ENCODE data around the gene SUPT6H.

SUPT6H gene

GRCh38 chr17:28711723-28712031 lies 49.7 kb downstream of the SUPT6H start, which contains the start of gene PROCA1:
Gene PROCA1 (minus strand): TSS chr17:28711888. CDS start chr17:28711660, 228 bp downstream.
- Histone ChIP-seq H3K9ac (ENCODE audit: low read length in 2 of 2) (peak within 1 kb of the TSS; percentile 73 to 82), H3K4me1 (ENCODE audit: control insufficient read depth, insufficient read depth, low read length) (peaks cover 23% of the 10 kb centered on the region), H3K9me3 (ENCODE audit: control insufficient read depth in 2 of 2, low read length in 2 of 2) (no peaks in the 10 kb centered on the region), H3K27me3 (ENCODE audit: control insufficient read depth in 1 of 2, insufficient read depth in 2 of 2, low read length in 2 of 2) (no peaks in the 10 kb centered on the region), H3K27ac (ENCODE audit: low read length) (peak within 1 kb of the TSS; percentile 79), H3K4me3 (ENCODE audit: low read length in 2 of 2) (peak within 1 kb of the TSS; percentile 77 to 79), H3K36me3 (ENCODE audit: control insufficient read depth in 2 of 2, insufficient read depth in 2 of 2, low read length in 2 of 2) (peaks cover 17 to 22% of the 10 kb centered on the region in 2 donors)

- peaks cover 28% of the 10 kb centered on the region for H3K4me1 ChIP-seq (ENCODE audit: control insufficient read depth, insufficient read depth, low read length)
- peaks cover 17 to 22% of the 10 kb centered on the region in 2 donors for H3K36me3 ChIP-seq (ENCODE audit: control insufficient read depth in 2 of 2, insufficient read depth in 2 of 2, low read length in 2 of 2)
- no peaks in the 10 kb centered on the region for H3K27me3 ChIP-seq (ENCODE audit: control insufficient read depth in 1 of 2, insufficient read depth in 2 of 2, low read length in 2 of 2)
- H3K9ac ChIP-seq (ENCODE audit: low read length in 2 of 2): peak overlapping the region in 1 of 2 donors; percentile 73
- peak overlapping the region; percentile 54 to 77 for H3K4me3 ChIP-seq (ENCODE audit: low read length in 2 of 2)
- H3K27ac ChIP-seq (ENCODE audit: low read length): peak overlapping the region; percentile 79
- no peaks in the 10 kb centered on the region for H3K9me3 ChIP-seq (ENCODE audit: control insufficient read depth in 2 of 2, low read length in 2 of 2)
These were observed 50.2 kb downstream of the SUPT6H start for GRCh38 chr17:28712032-28712704.

GRCh38 chr17:28712705-28713415 lies 50.9 kb downstream of the SUPT6H start:
- Histone ChIP-seq H3K9ac (ENCODE audit: low read length in 2 of 2) (no peak overlapping the region), H3K9me3 (ENCODE audit: control insufficient read depth in 2 of 2, low read length in 2 of 2) (no peaks in the 10 kb centered on the region), H3K4me1 (ENCODE audit: control insufficient read depth, insufficient read depth, low read length) (peaks cover 31% of the 10 kb centered on the region), H3K27ac (ENCODE audit: low read length) (no peak overlapping the region), H3K36me3 (ENCODE audit: control insufficient read depth in 2 of 2, insufficient read depth in 2 of 2, low read length in 2 of 2) (peaks cover 17 to 22% of the 10 kb centered on the region in 2 donors), H3K4me3 (ENCODE audit: low read length in 2 of 2) (no peak overlapping the region), H3K27me3 (ENCODE audit: control insufficient read depth in 1 of 2, insufficient read depth in 2 of 2, low read length in 2 of 2) (no peaks in the 10 kb centered on the region)

DNA sequence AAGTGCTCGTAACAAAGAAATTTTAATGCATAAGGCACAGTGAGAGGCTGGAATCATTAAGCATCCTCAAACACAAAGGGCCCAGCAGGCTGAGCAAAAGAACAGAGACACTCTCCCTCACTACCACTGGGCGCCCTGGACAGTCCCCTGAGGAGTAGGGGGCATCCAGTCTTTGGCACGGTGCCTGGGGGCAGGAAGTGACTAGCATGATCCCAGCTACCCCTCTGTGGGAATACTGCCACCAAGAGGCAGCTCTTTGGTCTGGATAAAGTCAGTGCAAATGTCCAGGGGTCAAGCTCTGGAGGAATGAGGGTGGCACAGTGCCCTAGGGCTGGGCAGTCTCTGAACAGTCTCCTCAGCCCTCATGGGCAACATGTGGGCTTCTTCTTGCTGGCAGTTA lies 52.3 kb downstream of the SUPT6H start:
- no peak overlapping the region for H3K4me3 ChIP-seq (ENCODE audit: low read length in 2 of 2)
- H3K36me3 ChIP-seq (ENCODE audit: control insufficient read depth in 2 of 2, insufficient read depth in 2 of 2, low read length in 2 of 2): peaks cover 17 to 22% of the 10 kb centered on the region in 2 donors
- peaks cover 45% of the 10 kb centered on the region for H3K4me1 ChIP-seq (ENCODE audit: control insufficient read depth, insufficient read depth, low read length)
- H3K27me3 ChIP-seq (ENCODE audit: control insufficient read depth in 1 of 2, insufficient read depth in 2 of 2, low read length in 2 of 2): no peaks in the 10 kb centered on the region
- H3K9ac ChIP-seq (ENCODE audit: low read length in 2 of 2): no peak overlapping the region
- H3K9me3 ChIP-seq (ENCODE audit: control insufficient read depth in 2 of 2, low read length in 2 of 2): no peaks in the 10 kb centered on the region
- H3K27ac ChIP-seq (ENCODE audit: low read length): no peak overlapping the region

DNA sequence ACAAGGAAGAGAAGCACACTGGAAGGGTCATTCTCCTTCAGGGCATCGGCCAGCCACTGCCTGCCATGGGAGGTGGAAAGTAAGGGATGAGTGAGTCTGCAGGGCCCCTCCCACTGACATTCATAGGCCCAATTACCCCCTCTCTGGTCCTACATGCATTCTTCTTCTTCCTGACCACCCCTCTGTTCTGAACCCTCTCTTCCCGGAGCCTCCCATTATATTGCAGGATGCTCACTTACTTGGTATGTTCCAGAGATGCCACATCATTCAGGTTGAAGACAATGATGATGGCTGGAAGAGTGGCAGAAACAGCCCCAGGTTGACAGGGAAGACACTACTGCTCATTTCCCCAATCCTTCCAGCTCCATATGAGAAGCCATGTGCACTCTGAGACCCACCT lies 53.2 kb downstream of the SUPT6H start:
- Histone ChIP-seq H3K27ac (ENCODE audit: low read length) (no peak overlapping the region), H3K9ac (ENCODE audit: low read length in 2 of 2) (no peak overlapping the region), H3K9me3 (ENCODE audit: control insufficient read depth in 2 of 2, low read length in 2 of 2) (no peaks in the 10 kb centered on the region), H3K4me1 (ENCODE audit: control insufficient read depth, insufficient read depth, low read length) (peaks cover 43% of the 10 kb centered on the region), H3K4me3 (ENCODE audit: low read length in 2 of 2) (no peak overlapping the region), H3K27me3 (ENCODE audit: control insufficient read depth in 1 of 2, insufficient read depth in 2 of 2, low read length in 2 of 2) (no peaks in the 10 kb centered on the region), H3K36me3 (ENCODE audit: control insufficient read depth in 2 of 2, insufficient read depth in 2 of 2, low read length in 2 of 2) (peaks cover 17 to 22% of the 10 kb centered on the region in 2 donors)

- Histone ChIP-seq H3K4me1 (ENCODE audit: control insufficient read depth, insufficient read depth, low read length) (peaks cover 49% of the 10 kb centered on the region), H3K9me3 (ENCODE audit: control insufficient read depth in 2 of 2, low read length in 2 of 2) (no peaks in the 10 kb centered on the region), H3K9ac (ENCODE audit: low read length in 2 of 2) (peak overlapping the region; percentile 85 to 89), H3K4me3 (ENCODE audit: low read length in 2 of 2) (peak overlapping the region; percentile 64 to 81), H3K36me3 (ENCODE audit: control insufficient read depth in 2 of 2, insufficient read depth in 2 of 2, low read length in 2 of 2) (peaks cover 17 to 27% of the 10 kb centered on the region in 2 donors), H3K27ac (ENCODE audit: low read length) (peak overlapping the region; percentile 89), H3K27me3 (ENCODE audit: control insufficient read depth in 1 of 2, insufficient read depth in 2 of 2, low read length in 2 of 2) (no peaks in the 10 kb centered on the region)
These were observed 55.0 kb downstream of the SUPT6H start for GRCh38 chr17:28716740-28717577.

GRCh38 chr17:28717578-28718332 lies 55.8 kb downstream of the SUPT6H start, which contains the start of gene RAB34:
Gene RAB34 (minus strand): TSS chr17:28717868. CDS start chr17:28717266, 602 bp downstream.
- Histone ChIP-seq H3K27ac (ENCODE audit: low read length) (peak within 1 kb of the TSS; percentile 89), H3K27me3 (ENCODE audit: control insufficient read depth in 1 of 2, insufficient read depth in 2 of 2, low read length in 2 of 2) (no peaks in the 10 kb centered on the region), H3K9me3 (ENCODE audit: control insufficient read depth in 2 of 2, low read length in 2 of 2) (no peaks in the 10 kb centered on the region), H3K36me3 (ENCODE audit: control insufficient read depth in 2 of 2, insufficient read depth in 2 of 2, low read length in 2 of 2) (peaks cover 23 to 30% of the 10 kb centered on the region in 2 donors), H3K9ac (ENCODE audit: low read length in 2 of 2) (peak within 1 kb of the TSS; percentile 85 to 89), H3K4me3 (ENCODE audit: low read length in 2 of 2) (peak within 1 kb of the TSS; percentile 64 to 81), H3K4me1 (ENCODE audit: control insufficient read depth, insufficient read depth, low read length) (peaks cover 49% of the 10 kb centered on the region)

GRCh38 chr17:28718333-28719020 lies 56.5 kb downstream of the SUPT6H start:
- Histone ChIP-seq H3K27me3 (ENCODE audit: control insufficient read depth in 1 of 2, insufficient read depth in 2 of 2, low read length in 2 of 2) (no peaks in the 10 kb centered on the region), H3K9me3 (ENCODE audit: control insufficient read depth in 2 of 2, low read length in 2 of 2) (no peaks in the 10 kb centered on the region), H3K27ac (ENCODE audit: low read length) (peak overlapping the region; percentile 89), H3K4me1 (ENCODE audit: control insufficient read depth, insufficient read depth, low read length) (peaks cover 49% of the 10 kb centered on the region), H3K36me3 (ENCODE audit: control insufficient read depth in 2 of 2, insufficient read depth in 2 of 2, low read length in 2 of 2) (peaks cover 30 to 37% of the 10 kb centered on the region in 2 donors), H3K9ac (ENCODE audit: low read length in 2 of 2) (peak overlapping the region; percentile 84 to 89), H3K4me3 (ENCODE audit: low read length in 2 of 2) (peak overlapping the region; percentile 64 to 81)

DNA sequence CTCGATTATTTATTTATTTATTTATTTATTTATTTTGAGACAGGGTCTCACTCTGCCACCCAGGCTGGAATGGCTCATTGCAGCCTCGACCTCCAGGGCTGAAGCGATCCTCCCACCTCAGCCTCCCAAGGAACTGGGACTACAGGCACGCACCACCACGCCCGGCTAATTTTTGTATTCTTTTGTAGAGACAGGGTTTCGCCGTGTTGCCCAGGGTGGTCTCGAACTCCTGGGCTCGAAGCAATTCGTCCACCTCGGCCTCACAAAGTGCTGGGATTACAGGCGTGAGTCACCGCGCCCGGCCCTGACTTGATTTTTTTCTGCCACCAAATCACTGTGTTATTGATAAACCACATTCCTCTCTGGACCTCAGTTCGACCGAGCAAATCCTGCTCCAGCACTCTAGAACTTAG lies 57.0 kb downstream of the SUPT6H start:
- Histone ChIP-seq H3K9me3 (ENCODE audit: control insufficient read depth in 2 of 2, low read length in 2 of 2) (no peaks in the 10 kb centered on the region), H3K4me3 (ENCODE audit: low read length in 2 of 2) (peak overlapping the region; percentile 93 to 96), H3K36me3 (ENCODE audit: control insufficient read depth in 2 of 2, insufficient read depth in 2 of 2, low read length in 2 of 2) (peaks cover 31 to 39% of the 10 kb centered on the region in 2 donors), H3K27me3 (ENCODE audit: control insufficient read depth in 1 of 2, insufficient read depth in 2 of 2, low read length in 2 of 2) (no peaks in the 10 kb centered on the region), H3K9ac (ENCODE audit: low read length in 2 of 2) (peak overlapping the region; percentile 87 to 89), H3K4me1 (ENCODE audit: control insufficient read depth, insufficient read depth, low read length) (peaks cover 49% of the 10 kb centered on the region), H3K27ac (ENCODE audit: low read length) (peak overlapping the region; percentile 76)
